GM12892 (cell line): ENCODE measurements around the gene ZC3H8.
A peak's percentile ranks its signal among the peaks of the same experiment; 100 is the strongest.

Experiments
- POLR2A ChIP-seq: IDR thresholded peaks from 2 replicates; pipeline ENCODE4 v1.6.1; 2011; ENCODE audit warnings: low read depth, low read length, control low read depth
- POLR2AphosphoS5 ChIP-seq: IDR thresholded peaks from 2 replicates; pipeline ENCODE4 v1.6.1; 2011; ENCODE audit warnings: low read depth, low read length, control low read depth

GRCh38 chr2:112275887-112276773 lies 21.3 kb upstream of the ZC3H8 start:
- no peak for TF ChIP-seq POLR2AphosphoS5
- peak; percentile 70 for TF ChIP-seq POLR2A
